ENCODE results near the gene ARHGEF10L. TPM values are rescaled to one million over a fixed set of nuclear protein-coding genes. Genes with fewer than 3 reads are reported as not detected.

The ARHGEF10L gene
- total RNA-seq, 1 donor, result 7.6 TPM

- Histone ChIP-seq H3K4me3 (ENCODE audit: low read length) (no peak overlapping the region), H3K4me1 (ENCODE audit: insufficient read depth, low read length) (peaks cover 5% of the 10 kb centered on the region), H3K27me3 (ENCODE audit: insufficient read depth, low read length) (no peaks in the 10 kb centered on the region), H3K9me3 (ENCODE audit: low read depth, low read length) (no peaks in the 10 kb centered on the region)
Observed at GRCh38 chr1:17531682-17532487, 7.6 kb upstream of the ARHGEF10L start.

GRCh38 chr1:17533201-17533600, 6.3 kb upstream of the ARHGEF10L start:
- Histone ChIP-seq H3K4me1 (ENCODE audit: insufficient read depth, low read length) (peaks cover 5% of the 10 kb centered on the region), H3K9me3 (ENCODE audit: low read depth, low read length) (no peaks in the 10 kb centered on the region), H3K4me3 (ENCODE audit: low read length) (no peak overlapping the region), H3K27me3 (ENCODE audit: insufficient read depth, low read length) (peaks cover 3% of the 10 kb centered on the region)

GRCh38 chr1:17535300-17535936, 4.1 kb upstream of the ARHGEF10L start:
- H3K4me1 ChIP-seq (ENCODE audit: insufficient read depth, low read length), result peaks cover 11% of the 10 kb centered on the region
- H3K27me3 ChIP-seq (ENCODE audit: insufficient read depth, low read length), result peaks cover 19% of the 10 kb centered on the region
- no peak overlapping the region for H3K4me3 ChIP-seq (ENCODE audit: low read length)
- no peaks in the 10 kb centered on the region for H3K9me3 ChIP-seq (ENCODE audit: low read depth, low read length)

GRCh38 chr1:17538010-17538409, 1.5 kb upstream of the ARHGEF10L start:
- peaks cover 28% of the 10 kb centered on the region for H3K27me3 ChIP-seq (ENCODE audit: insufficient read depth, low read length)
- H3K4me1 ChIP-seq (ENCODE audit: insufficient read depth, low read length), result peaks cover 19% of the 10 kb centered on the region
- H3K4me3 ChIP-seq (ENCODE audit: low read length), result no peak overlapping the region

GRCh38 chr1:17538428-17539117, 925 bp upstream of the ARHGEF10L start:
- no peaks in the 10 kb centered on the region for H3K9me3 ChIP-seq (ENCODE audit: low read depth, low read length)
- peaks cover 28% of the 10 kb centered on the region for H3K27me3 ChIP-seq (ENCODE audit: insufficient read depth, low read length)
- no peak overlapping the region for H3K4me3 ChIP-seq (ENCODE audit: low read length)
- H3K4me1 ChIP-seq (ENCODE audit: insufficient read depth, low read length), result peaks cover 19% of the 10 kb centered on the region

More at GRCh38 chr1:17538010-17538409, 1.5 kb upstream of the ARHGEF10L start:
- H3K9me3 ChIP-seq (ENCODE audit: low read depth, low read length), result no peaks in the 10 kb centered on the region

GRCh38 chr1:17539118-17539476, 401 bp upstream of the ARHGEF10L start:
- H3K4me3 ChIP-seq (ENCODE audit: low read length), result no peak overlapping the region
- H3K27me3 ChIP-seq (ENCODE audit: insufficient read depth, low read length), result peaks cover 28% of the 10 kb centered on the region
- H3K4me1 ChIP-seq (ENCODE audit: insufficient read depth, low read length), result peaks cover 19% of the 10 kb centered on the region
- H3K9me3 ChIP-seq (ENCODE audit: low read depth, low read length), result no peaks in the 10 kb centered on the region

- peaks cover 24% of the 10 kb centered on the region for H3K4me1 ChIP-seq (ENCODE audit: insufficient read depth, low read length)
- H3K4me3 ChIP-seq (ENCODE audit: low read length), result no peak overlapping the region
- H3K9me3 ChIP-seq (ENCODE audit: low read depth, low read length), result no peaks in the 10 kb centered on the region
- peaks cover 28% of the 10 kb centered on the region for H3K27me3 ChIP-seq (ENCODE audit: insufficient read depth, low read length)
Observed at GRCh38 chr1:17540255-17541001, 930 bp downstream of the ARHGEF10L start.

- Histone ChIP-seq H3K4me3 (ENCODE audit: low read length) (no peak overlapping the region), H3K27me3 (ENCODE audit: insufficient read depth, low read length) (peaks cover 28% of the 10 kb centered on the region), H3K4me1 (ENCODE audit: insufficient read depth, low read length) (peaks cover 25% of the 10 kb centered on the region), H3K9me3 (ENCODE audit: low read depth, low read length) (no peaks in the 10 kb centered on the region)
Observed at GRCh38 chr1:17542645-17543044, 3.1 kb downstream of the ARHGEF10L start.

- Histone ChIP-seq H3K4me1 (ENCODE audit: insufficient read depth, low read length) (peaks cover 24% of the 10 kb centered on the region), H3K9me3 (ENCODE audit: low read depth, low read length) (no peaks in the 10 kb centered on the region), H3K4me3 (ENCODE audit: low read length) (no peak overlapping the region), H3K27me3 (ENCODE audit: insufficient read depth, low read length) (peaks cover 15% of the 10 kb centered on the region)
Observed at GRCh38 chr1:17544776-17545350, 5.4 kb downstream of the ARHGEF10L start.

- Histone ChIP-seq H3K27me3 (ENCODE audit: insufficient read depth, low read length) (peaks cover 10% of the 10 kb centered on the region), H3K4me1 (ENCODE audit: insufficient read depth, low read length) (peaks cover 19% of the 10 kb centered on the region), H3K4me3 (ENCODE audit: low read length) (no peak overlapping the region), H3K9me3 (ENCODE audit: low read depth, low read length) (no peaks in the 10 kb centered on the region)
Observed at GRCh38 chr1:17545356-17545755, 5.9 kb downstream of the ARHGEF10L start.

GRCh38 chr1:17546946-17547670, 7.6 kb downstream of the ARHGEF10L start:
- Histone ChIP-seq H3K4me3 (ENCODE audit: low read length) (no peak overlapping the region), H3K9me3 (ENCODE audit: low read depth, low read length) (no peaks in the 10 kb centered on the region), H3K4me1 (ENCODE audit: insufficient read depth, low read length) (peaks cover 10% of the 10 kb centered on the region), H3K27me3 (ENCODE audit: insufficient read depth, low read length) (no peaks in the 10 kb centered on the region)

GRCh38 chr1:17549384-17549783, 9.9 kb downstream of the ARHGEF10L start:
- no peak overlapping the region for H3K4me3 ChIP-seq (ENCODE audit: low read length)
- H3K4me1 ChIP-seq (ENCODE audit: insufficient read depth, low read length), result peaks cover 10% of the 10 kb centered on the region
- H3K27me3 ChIP-seq (ENCODE audit: insufficient read depth, low read length), result no peaks in the 10 kb centered on the region
- no peaks in the 10 kb centered on the region for H3K9me3 ChIP-seq (ENCODE audit: low read depth, low read length)

- Histone ChIP-seq H3K4me1 (ENCODE audit: insufficient read depth, low read length) (peaks cover under 1% of the 10 kb centered on the region), H3K27me3 (ENCODE audit: insufficient read depth, low read length) (no peaks in the 10 kb centered on the region), H3K4me3 (ENCODE audit: low read length) (no peak overlapping the region), H3K9me3 (ENCODE audit: low read depth, low read length) (no peaks in the 10 kb centered on the region)
Observed at GRCh38 chr1:17550729-17551584, 11.5 kb downstream of the ARHGEF10L start.
